WTC11 (cell line): ENCODE results near the gene SHLD1. TPM values are rescaled to one million over a fixed set of nuclear protein-coding genes. Genes with fewer than 3 reads are reported as not detected.

ENCODE experiments used
- ATAC-seq: fragments of 200-7000 bp; cut with Tn5 transposase; 2 replicates; pipeline ENCODE4 v1.10.0; 2021; ENCODE audit warnings: mild to moderate bottlenecking, moderate library complexity
- CTCF ChIA-PET: fragments of 300-600 bp; sonication (Branson Sonifier 250); formaldehyde crosslinking; loops from one replicate; lab custom pipeline; 2021; ENCODE audit warnings: antibody characterized with exemption; lab: Charles Lee
- POLR2A ChIA-PET: fragments of 350-600 bp; sonication (Branson Sonifier 250); formaldehyde crosslinking; loops from one replicate; lab custom pipeline; 2021; ENCODE audit warnings: antibody characterized with exemption; lab: Charles Lee
- DNase-seq: peaks from one replicate; pipeline ENCODE4 v3.0.0; 2021; ENCODE audit warnings: low spot score
- H3K27ac Mint-ChIP-seq: 2 replicates; pipeline ENCODE4 v1.8.0; 2021; ENCODE audit warnings: mixed read lengths
- H3K27me3 Mint-ChIP-seq: 2 replicates; pipeline ENCODE4 v1.8.0; 2021; ENCODE audit warnings: low read depth, mild to moderate bottlenecking, moderate library complexity, mixed read lengths
- H3K36me3 Mint-ChIP-seq: 2 replicates; pipeline ENCODE4 v1.8.0; 2021; ENCODE audit warnings: mixed read lengths
- H3K4me1 Mint-ChIP-seq: 2 replicates; pipeline ENCODE4 v1.8.0; 2022; ENCODE audit warnings: mixed read lengths
- H3K4me3 Mint-ChIP-seq: 2 replicates; pipeline ENCODE4 v1.8.0; 2021; ENCODE audit warnings: mild to moderate bottlenecking, moderate library complexity, mixed read lengths
- H3K9me3 Mint-ChIP-seq: 2 replicates; pipeline ENCODE4 v1.8.0; 2021; ENCODE audit warnings: mixed read lengths
- AFF4 ChIP-seq: sonication (generic); formaldehyde crosslinking; IDR thresholded peaks from 2 replicates; pipeline ENCODE4 v1.8.1; 2023; ENCODE audit warnings: mild to moderate bottlenecking, missing genetic modification reagents, borderline replicate concordance
- ATF1 ChIP-seq: sonication (generic); formaldehyde crosslinking; IDR thresholded peaks from 2 replicates; pipeline ENCODE4 v1.8.1; 2023; ENCODE audit warnings: mild to moderate bottlenecking, moderate library complexity, missing genetic modification reagents
- CTCF ChIP-seq: fragments of 200-600 bp; IDR thresholded peaks from 2 replicates; pipeline ENCODE4 v1.8.0; 2022; ENCODE audit warnings: antibody characterized with exemption
- E2F5 ChIP-seq: sonication (generic); formaldehyde crosslinking; IDR thresholded peaks from 2 replicates; pipeline ENCODE4 v1.8.1; 2022; ENCODE audit warnings: mild to moderate bottlenecking, moderate library complexity, missing genetic modification reagents
- ESRRA ChIP-seq: sonication (generic); formaldehyde crosslinking; IDR thresholded peaks from 2 replicates; pipeline ENCODE4 v1.8.1; 2022; ENCODE audit warnings: mild to moderate bottlenecking, missing genetic modification reagents, borderline replicate concordance
- FOXP4 ChIP-seq: sonication (generic); formaldehyde crosslinking; IDR thresholded peaks from 2 replicates; pipeline ENCODE4 v1.8.0; 2022; ENCODE audit warnings: mild to moderate bottlenecking, missing genetic modification reagents
- MAX ChIP-seq: sonication (generic); formaldehyde crosslinking; IDR thresholded peaks from 2 replicates; pipeline ENCODE4 v1.8.0; 2022; ENCODE audit warnings: mild to moderate bottlenecking, missing genetic modification reagents
- MLX ChIP-seq: sonication (generic); formaldehyde crosslinking; IDR thresholded peaks from 2 replicates; pipeline ENCODE4 v1.8.1; 2023; ENCODE audit warnings: mild to moderate bottlenecking, missing genetic modification reagents, moderate library complexity
- RELA ChIP-seq: sonication (generic); formaldehyde crosslinking; IDR thresholded peaks from 2 replicates; pipeline ENCODE4 v1.8.1; 2022; ENCODE audit warnings: missing genetic modification reagents, mild to moderate bottlenecking, borderline replicate concordance
- SP1 ChIP-seq: sonication (generic); formaldehyde crosslinking; conservative IDR thresholded peaks from 2 replicates; pipeline ENCODE4 v1.8.1; 2022; ENCODE audit warnings: missing genetic modification reagents
- ZBTB21 ChIP-seq: sonication (generic); formaldehyde crosslinking; IDR thresholded peaks from 2 replicates; pipeline ENCODE4 v1.8.1; 2023; ENCODE audit warnings: mild to moderate bottlenecking, missing genetic modification reagents, borderline replicate concordance
- ZNF281 ChIP-seq: sonication (generic); formaldehyde crosslinking; IDR thresholded peaks from 2 replicates; pipeline ENCODE4 v1.8.0; 2023; ENCODE audit warnings: mild to moderate bottlenecking, missing genetic modification reagents
- total RNA-seq: library from RNA; stranded (reverse); gene quantifications from 3 replicates; pipeline ENCODE4 v1.2.3, GENCODE V29; 2021

The SHLD1 gene
- total RNA-seq, 1 experiment from 2014 or later = 4.1 TPM

- TF ChIP-seq ESRRA (no peak), ATF1 (CRISPR knock-in tag) (no peak), AFF4 (CRISPR knock-in tag) (no peak), MAX (CRISPR knock-in tag) (no peak)
Observed at GRCh38 chr20:5757949-5758348, 7.7 kb downstream of the SHLD1 start (continued).

- ATAC-seq = no peak
- Mint-ChIP-seq H3K9me3 (no peaks in the 10 kb centered on the region), H3K4me1 (peaks cover 4% of the 10 kb centered on the region; the same call in 1 of the 2 replicates), H3K27me3 (no peaks in the 10 kb centered on the region), H3K27ac (no peak overlapping the region), H3K4me3 (no peak overlapping the region), H3K36me3 (no peaks in the 10 kb centered on the region)
- DNase-seq = no peak
- ChIA-PET POLR2A (no interaction called here), CTCF (interaction anchor here (1.9 kb wide), 1 partner anchor 236 kb away, joined by 7 read pairs; no protein-coding TSS in a partner anchor)
- TF ChIP-seq SP1 (CRISPR knock-in tag) (no peak), ZBTB21 (CRISPR knock-in tag) (no peak), CTCF (no peak), RELA (CRISPR knock-in tag) (no peak), MLX (CRISPR knock-in tag) (no peak), E2F5 (CRISPR knock-in tag) (no peak), ZNF281 (no peak), FOXP4 (CRISPR knock-in tag) (no peak)
Observed at GRCh38 chr20:5766085-5766764, 16.0 kb downstream of the SHLD1 start.
